HEK293 (cell line): Measurements from ENCODE around the gene KCTD11.

Experiments used
- HOXA7 ChIP-seq: sonication (generic); formaldehyde crosslinking; IDR thresholded peaks from 2 replicates; pipeline ENCODE4 v1.8.1; 2022; ENCODE audit warnings: missing genetic modification reagents, borderline replicate concordance
- KLF10 ChIP-seq: fragments of 450-650 bp; IDR thresholded peaks from 2 replicates; pipeline ENCODE4 v1.5.1; 2018; ENCODE audit warnings: missing biosample characterization, mild to moderate bottlenecking, missing genetic modification characterization
- PBX3 ChIP-seq: sonication (generic); formaldehyde crosslinking; IDR thresholded peaks from 2 replicates; pipeline ENCODE4 v1.8.1; 2022; ENCODE audit warnings: mild to moderate bottlenecking, moderate library complexity, missing genetic modification reagents
- ZBTB11 ChIP-seq: fragments of 450-650 bp; formaldehyde crosslinking; conservative IDR thresholded peaks from 2 replicates; pipeline ENCODE4 v1.5.1; 2016; ENCODE audit warnings: low read depth, missing biosample characterization, missing genetic modification characterization
- ZBTB17 ChIP-seq: fragments of 450-650 bp; formaldehyde crosslinking; IDR thresholded peaks from 2 replicates; pipeline ENCODE4 v1.5.1; 2016; ENCODE audit warnings: missing biosample characterization, missing genetic modification characterization
- ZFP37 ChIP-seq: fragments of 450-650 bp; formaldehyde crosslinking; IDR thresholded peaks from 2 replicates; pipeline ENCODE4 v1.5.1; 2016; ENCODE audit warnings: missing biosample characterization, missing genetic modification characterization
- ZNF112 ChIP-seq: fragments of 450-650 bp; formaldehyde crosslinking; IDR thresholded peaks from 2 replicates; pipeline ENCODE4 v1.5.0; 2017; ENCODE audit warnings: missing biosample characterization, missing genetic modification characterization
- ZNF248 ChIP-seq: fragments of 450-650 bp; formaldehyde crosslinking; IDR thresholded peaks from 2 replicates; pipeline ENCODE4 v1.5.1; 2017; ENCODE audit warnings: missing biosample characterization, missing genetic modification characterization
- ZNF292 ChIP-seq: fragments of 450-650 bp; formaldehyde crosslinking; IDR thresholded peaks from 2 replicates; pipeline ENCODE4 v1.5.1; 2016; ENCODE audit warnings: low read depth, missing biosample characterization, missing genetic modification characterization, borderline replicate concordance
- ZNF37A ChIP-seq: fragments of 450-650 bp; IDR thresholded peaks from 2 replicates; pipeline ENCODE4 v1.5.1; 2018; ENCODE audit warnings: missing biosample characterization, missing genetic modification characterization
- ZNF426 ChIP-seq: fragments of 450-650 bp; formaldehyde crosslinking; IDR thresholded peaks from 2 replicates; pipeline ENCODE4 v1.5.1; 2017; ENCODE audit warnings: missing biosample characterization, missing genetic modification characterization, mild to moderate bottlenecking, inconsistent platforms, moderate library complexity
- ZNF473 ChIP-seq: fragments of 450-650 bp; formaldehyde crosslinking; IDR thresholded peaks from 2 replicates; pipeline ENCODE4 v1.5.1; 2017; ENCODE audit warnings: missing biosample characterization, missing genetic modification characterization
- ZNF518A ChIP-seq: fragments of 450-650 bp; formaldehyde crosslinking; conservative IDR thresholded peaks from 2 replicates; pipeline ENCODE4 v1.5.1; 2016; ENCODE audit warnings: low read depth, missing biosample characterization, missing genetic modification characterization
- ZNF558 ChIP-seq: fragments of 450-650 bp; formaldehyde crosslinking; IDR thresholded peaks from 2 replicates; pipeline ENCODE4 v1.5.1; 2016; ENCODE audit warnings: missing biosample characterization, missing genetic modification characterization
- ZNF560 ChIP-seq: fragments of 450-650 bp; formaldehyde crosslinking; IDR thresholded peaks from 2 replicates; pipeline ENCODE4 v1.5.1; 2017; ENCODE audit warnings: missing biosample characterization, missing genetic modification characterization, borderline replicate concordance
- ZNF561 ChIP-seq: fragments of 450-650 bp; IDR thresholded peaks from 2 replicates; pipeline ENCODE4 v1.5.1; 2018; ENCODE audit warnings: missing biosample characterization, missing genetic modification characterization, borderline replicate concordance
- ZNF600 ChIP-seq: fragments of 450-650 bp; formaldehyde crosslinking; IDR thresholded peaks from 2 replicates; pipeline ENCODE4 v1.5.1; 2016; ENCODE audit warnings: missing biosample characterization, missing genetic modification characterization
- ZNF623 ChIP-seq: fragments of 450-650 bp; formaldehyde crosslinking; IDR thresholded peaks from 2 replicates; pipeline ENCODE4 v1.5.1; 2016; ENCODE audit warnings: missing biosample characterization, missing genetic modification characterization
- ZNF629 ChIP-seq: fragments of 450-650 bp; formaldehyde crosslinking; IDR thresholded peaks from 2 replicates; pipeline ENCODE4 v1.5.1; 2017; ENCODE audit warnings: missing biosample characterization, missing genetic modification characterization
- ZNF692 ChIP-seq: fragments of 450-650 bp; formaldehyde crosslinking; IDR thresholded peaks from 2 replicates; pipeline ENCODE4 v1.5.1; 2016; ENCODE audit warnings: missing biosample characterization, missing genetic modification characterization
- ZNF843 ChIP-seq: fragments of 450-650 bp; formaldehyde crosslinking; IDR thresholded peaks from 2 replicates; pipeline ENCODE4 v1.5.1; 2016; ENCODE audit warnings: missing biosample characterization, missing genetic modification characterization
- ZSCAN30 ChIP-seq: fragments of 450-650 bp; IDR thresholded peaks from 2 replicates; pipeline ENCODE4 v1.5.1; 2018; ENCODE audit warnings: missing biosample characterization, mild to moderate bottlenecking, missing genetic modification characterization, moderate library complexity
- TF ChIP-seq, protein P1 (sequence below): fragments of 450-650 bp; formaldehyde crosslinking; IDR thresholded peaks from 2 replicates; pipeline ENCODE4 v1.5.1; 2016; ENCODE audit warnings: missing biosample characterization, missing genetic modification characterization
- TF ChIP-seq, protein P2 (sequence below): fragments of 450-650 bp; formaldehyde crosslinking; IDR thresholded peaks from 2 replicates; pipeline ENCODE4 v1.5.1; 2017; ENCODE audit warnings: missing biosample characterization, missing genetic modification characterization

The KCTD11 gene

GRCh38 chr17:7315570-7316235 is 36.3 kb upstream of the KCTD11 start (continued):
- TF ChIP-seq, protein P1, sequence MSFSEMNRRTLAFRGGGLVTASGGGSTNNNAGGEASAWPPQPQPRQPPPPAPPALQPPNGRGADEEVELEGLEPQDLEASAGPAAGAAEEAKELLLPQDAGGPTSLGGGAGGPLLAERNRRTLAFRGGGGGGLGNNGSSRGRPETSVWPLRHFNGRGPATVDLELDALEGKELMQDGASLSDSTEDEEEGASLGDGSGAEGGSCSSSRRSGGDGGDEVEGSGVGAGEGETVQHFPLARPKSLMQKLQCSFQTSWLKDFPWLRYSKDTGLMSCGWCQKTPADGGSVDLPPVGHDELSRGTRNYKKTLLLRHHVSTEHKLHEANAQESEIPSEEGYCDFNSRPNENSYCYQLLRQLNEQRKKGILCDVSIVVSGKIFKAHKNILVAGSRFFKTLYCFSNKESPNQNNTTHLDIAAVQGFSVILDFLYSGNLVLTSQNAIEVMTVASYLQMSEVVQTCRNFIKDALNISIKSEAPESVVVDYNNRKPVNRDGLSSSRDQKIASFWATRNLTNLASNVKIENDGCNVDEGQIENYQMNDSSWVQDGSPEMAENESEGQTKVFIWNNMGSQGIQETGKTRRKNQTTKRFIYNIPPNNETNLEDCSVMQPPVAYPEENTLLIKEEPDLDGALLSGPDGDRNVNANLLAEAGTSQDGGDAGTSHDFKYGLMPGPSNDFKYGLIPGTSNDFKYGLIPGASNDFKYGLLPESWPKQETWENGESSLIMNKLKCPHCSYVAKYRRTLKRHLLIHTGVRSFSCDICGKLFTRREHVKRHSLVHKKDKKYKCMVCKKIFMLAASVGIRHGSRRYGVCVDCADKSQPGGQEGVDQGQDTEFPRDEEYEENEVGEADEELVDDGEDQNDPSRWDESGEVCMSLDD (tag by site-specific recombination), result peak; percentile 32; the same call in 1 of the 2 replicates
- TF ChIP-seq KLF10 (tag by site-specific recombination) (no peak), HOXA7 (no peak), ZNF518A (tag by site-specific recombination) (0 out of 2 replicates have a peak, but pooled peaks have one; percentile 14), PBX3 (0 out of 2 replicates have a peak, but pooled peaks have one; percentile 1), ZNF112 (no peak), ZNF37A (tag by site-specific recombination) (no peak), ZNF692 (tag by site-specific recombination) (0 out of 2 replicates have a peak, but pooled peaks have one; percentile 10), ZNF843 (tag by site-specific recombination) (no peak), ZBTB11 (tag by site-specific recombination) (peak; percentile 20), ZNF248 (tag by site-specific recombination) (no peak), ZNF600 (tag by site-specific recombination) (peak; percentile 46; the same call in 1 of the 2 replicates), ZNF561 (tag by site-specific recombination) (0 out of 2 replicates have a peak, but pooled peaks have one; percentile 45), ZNF426 (tag by site-specific recombination) (no peak), ZNF623 (tag by site-specific recombination) (no peak), ZNF560 (tag by site-specific recombination) (no peak), ZNF558 (tag by site-specific recombination) (no peak), ZFP37 (tag by site-specific recombination) (no peak), ZBTB17 (no peak), ZNF629 (tag by site-specific recombination) (0 out of 2 replicates have a peak, but pooled peaks have one; percentile 26), ZNF473 (no peak), ZSCAN30 (tag by site-specific recombination) (no peak), ZNF292 (tag by site-specific recombination) (no peak)
- TF ChIP-seq, protein P2, sequence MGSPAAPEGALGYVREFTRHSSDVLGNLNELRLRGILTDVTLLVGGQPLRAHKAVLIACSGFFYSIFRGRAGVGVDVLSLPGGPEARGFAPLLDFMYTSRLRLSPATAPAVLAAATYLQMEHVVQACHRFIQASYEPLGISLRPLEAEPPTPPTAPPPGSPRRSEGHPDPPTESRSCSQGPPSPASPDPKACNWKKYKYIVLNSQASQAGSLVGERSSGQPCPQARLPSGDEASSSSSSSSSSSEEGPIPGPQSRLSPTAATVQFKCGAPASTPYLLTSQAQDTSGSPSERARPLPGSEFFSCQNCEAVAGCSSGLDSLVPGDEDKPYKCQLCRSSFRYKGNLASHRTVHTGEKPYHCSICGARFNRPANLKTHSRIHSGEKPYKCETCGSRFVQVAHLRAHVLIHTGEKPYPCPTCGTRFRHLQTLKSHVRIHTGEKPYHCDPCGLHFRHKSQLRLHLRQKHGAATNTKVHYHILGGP, result no peak
